CD4-positive, alpha-beta T cell (primary cell): ENCODE results near the gene KRTAP19-5. TPM values are rescaled to one million over a fixed set of nuclear protein-coding genes. Genes with fewer than 3 reads are reported as not detected.

ENCODE experiments used
- ATAC-seq: fragments of 200-7000 bp; cut with Tn5 transposase; one replicate; pipeline ENCODE4 v1.10.0; 2022; ENCODE audit warnings: mild to moderate bottlenecking; ENCODE audit not compliant: poor library complexity
- CTCF ChIA-PET: fragments of 350-600 bp; sonication (Branson Sonifier 250); formaldehyde crosslinking; loops from one replicate; lab custom pipeline; 2021; ENCODE audit warnings: antibody characterized with exemption, inconsistent platforms; lab: Charles Lee
- POLR2A ChIA-PET: fragments of 350-600 bp; sonication (Branson Sonifier 250); formaldehyde crosslinking; loops from one replicate; lab custom pipeline; 2021; ENCODE audit warnings: antibody characterized with exemption, inconsistent platforms; lab: Charles Lee
- DNase-seq, 14 experiments: peaks; one replicate each; pipeline ENCODE4 v3.0.0-alpha.2; 2013 to 2020; ENCODE audit warnings: mixed read lengths in 2 of 14
- H3K27ac ChIP-seq, 2 donors: one replicate each; pipeline versions ENCODE4 v1.5.1 to v1.7.0; 2013; ENCODE audit warnings: low read length in 2 of 2, low read depth in 1 of 2, mild to moderate bottlenecking in 1 of 2
- H3K27me3 ChIP-seq, 2 experiments: 1 replicate in 1 of 2; 2 replicates in 1 of 2; pipeline versions ENCODE4 v1.6.1 to v1.7.0; 2013; ENCODE audit warnings: low read length in 2 of 2, control low read depth in 1 of 2, mild to moderate bottlenecking in 1 of 2, moderate library complexity in 1 of 2; ENCODE audit not compliant: insufficient read depth in 2 of 2, control insufficient read depth in 1 of 2
- H3K36me3 ChIP-seq: one replicate; pipeline ENCODE4 v1.6.1; 2013; ENCODE audit warnings: low read length, control low read depth; ENCODE audit not compliant: insufficient read depth
- H3K4me1 ChIP-seq: one replicate; pipeline ENCODE4 v1.6.1; 2013; ENCODE audit warnings: low read length, control low read depth; ENCODE audit not compliant: insufficient read depth
- H3K4me3 ChIP-seq: one replicate; pipeline ENCODE4 v1.5.1; 2013; ENCODE audit warnings: mild to moderate bottlenecking, low read length, moderate library complexity
- H3K9me3 ChIP-seq, 2 experiments: 1 replicate in 1 of 2; 2 replicates in 1 of 2; pipeline versions ENCODE4 v1.6.1 to v1.7.0; 2013; ENCODE audit warnings: low read length in 2 of 2, mild to moderate bottlenecking in 2 of 2, control low read depth in 1 of 2, moderate library complexity in 1 of 2; ENCODE audit not compliant: control insufficient read depth in 1 of 2, insufficient read depth in 1 of 2
- H3K27ac Mint-ChIP-seq: one replicate; pipeline ENCODE4 v1.8.0; 2020; ENCODE audit warnings: mixed read lengths
- H3K27me3 Mint-ChIP-seq: one replicate; pipeline ENCODE4 v1.8.0; 2021; ENCODE audit warnings: mixed read lengths
- H3K36me3 Mint-ChIP-seq: one replicate; pipeline ENCODE4 v1.8.0; 2021; ENCODE audit warnings: low read depth, mixed read lengths
- H3K4me1 Mint-ChIP-seq: one replicate; pipeline ENCODE4 v1.8.0; 2021; ENCODE audit warnings: low read depth, mixed read lengths
- H3K4me3 Mint-ChIP-seq: one replicate; pipeline ENCODE4 v1.8.0; 2020; ENCODE audit warnings: mild to moderate bottlenecking, mixed read lengths
- H3K9me3 Mint-ChIP-seq: one replicate; pipeline ENCODE4 v1.8.0; 2020; ENCODE audit warnings: mixed read lengths
- intact Hi-C, 2 experiments: fragments of 100-400 bp; cut with DNase I in 1 of 2; cut with micrococcal nuclease in 1 of 2; formaldehyde crosslinking; loops; one replicate each; pipeline versions ENCODE4 v1.15.1 to v1.9.0; 2023 to 2025; cut with DNase I, micrococcal nuclease
- polyA plus RNA-seq, 2 donors: library from polyadenylated mRNA; unstranded; fragments of 120-200 nt; gene quantifications; one replicate each; pipeline ENCODE4 v1.2.1, GENCODE V29; 2013
- total RNA-seq, 174 experiments: library from RNA in 2 of 174; stranded (reverse) in 2 of 174; gene quantifications; one replicate each; pipeline ENCODE4 v1.2.3 and lab custom pipeline; 2021 to 2026
- TF ChIP-seq, protein P1 (sequence below): fragments of 200-600 bp; IDR thresholded peaks from one replicate; pipeline ENCODE4 v1.8.0; 2022; ENCODE audit warnings: antibody characterized with exemption, mild to moderate bottlenecking

KRTAP19-5 gene
- total RNA-seq: not detected
- not detected for polyA plus RNA-seq (2013, experiment 1 of 2)
- polyA plus RNA-seq (2013, experiment 2 of 2): not detected
- 0 to 0.07 (median 0) reads per million in 172 experiments for total RNA-seq (lab: John Stamatoyannopoulos, UW)

DNA sequence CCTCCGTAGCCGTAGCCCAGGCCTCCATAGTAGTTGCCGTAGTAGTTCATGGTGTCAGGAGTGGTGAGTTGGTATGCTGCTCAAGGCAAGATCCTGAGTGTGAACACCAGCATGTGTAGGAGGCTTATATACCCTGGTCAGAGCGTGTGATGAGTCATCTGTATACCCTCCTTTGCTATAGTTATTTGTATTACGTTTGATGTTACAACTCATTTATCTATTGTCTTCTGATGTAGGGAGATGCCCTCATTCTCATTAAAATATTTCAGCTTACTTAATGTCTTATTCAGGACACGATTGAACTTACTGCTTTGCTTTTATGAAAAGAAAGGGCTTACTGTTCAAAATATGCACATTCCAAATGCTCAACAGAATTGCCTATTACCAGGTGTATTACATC lies at the start of gene KRTAP19-5:
KRTAP19-5 (minus strand) TSS at position 101 of the 400 bp plus-strand sequence; CDS start at position 50, 51 bp downstream.
- Mint-ChIP-seq H3K9me3 (no peaks in the 10 kb centered on the region), H3K27me3 (peaks cover 5% of the 10 kb centered on the region)
- POLR2A ChIA-PET: no interaction called here

DNA sequence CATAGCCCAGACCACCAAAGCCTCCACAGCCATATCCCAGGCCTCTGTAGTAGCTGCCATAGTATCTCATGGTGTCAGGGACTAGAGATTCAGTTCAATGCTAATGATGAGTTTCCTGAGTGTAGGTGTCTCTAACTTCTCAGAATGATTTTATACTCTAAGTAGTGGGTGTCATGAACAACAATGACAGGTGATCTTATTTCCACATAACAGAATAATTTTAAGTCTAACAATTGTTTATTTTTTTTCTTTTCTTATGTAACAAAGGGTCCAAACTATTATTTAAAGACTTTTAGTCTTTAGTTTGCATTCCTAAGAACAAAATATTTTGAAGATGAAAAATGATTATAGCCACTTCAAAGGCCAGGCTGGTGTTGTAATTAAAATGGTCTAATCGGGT lies 39.8 kb upstream of the KRTAP19-5 start, which contains the start of gene KRTAP19-6:
KRTAP19-6 (minus strand) TSS at position 101 of the 400 bp plus-strand sequence; CDS start at position 70, 31 bp downstream.
- intact Hi-C loops: no loop called here
- no peaks in the 10 kb centered on the region for H3K9me3 Mint-ChIP-seq
- Histone ChIP-seq H3K27ac (no peak within 1 kb of the TSS), H3K27me3 (no peaks in the 10 kb centered on the region), H3K4me3 (no peak within 1 kb of the TSS), H3K4me1 (no peaks in the 10 kb centered on the region), H3K36me3 (no peaks in the 10 kb centered on the region), H3K9me3 (no peaks in the 10 kb centered on the region)
- H3K4me3 Mint-ChIP-seq: no peak within 1 kb of the TSS
- ChIA-PET POLR2A (no interaction called here), CTCF (no interaction called here)
- no peak within 1 kb of the TSS for H3K27ac Mint-ChIP-seq
- TF ChIP-seq, protein P1, sequence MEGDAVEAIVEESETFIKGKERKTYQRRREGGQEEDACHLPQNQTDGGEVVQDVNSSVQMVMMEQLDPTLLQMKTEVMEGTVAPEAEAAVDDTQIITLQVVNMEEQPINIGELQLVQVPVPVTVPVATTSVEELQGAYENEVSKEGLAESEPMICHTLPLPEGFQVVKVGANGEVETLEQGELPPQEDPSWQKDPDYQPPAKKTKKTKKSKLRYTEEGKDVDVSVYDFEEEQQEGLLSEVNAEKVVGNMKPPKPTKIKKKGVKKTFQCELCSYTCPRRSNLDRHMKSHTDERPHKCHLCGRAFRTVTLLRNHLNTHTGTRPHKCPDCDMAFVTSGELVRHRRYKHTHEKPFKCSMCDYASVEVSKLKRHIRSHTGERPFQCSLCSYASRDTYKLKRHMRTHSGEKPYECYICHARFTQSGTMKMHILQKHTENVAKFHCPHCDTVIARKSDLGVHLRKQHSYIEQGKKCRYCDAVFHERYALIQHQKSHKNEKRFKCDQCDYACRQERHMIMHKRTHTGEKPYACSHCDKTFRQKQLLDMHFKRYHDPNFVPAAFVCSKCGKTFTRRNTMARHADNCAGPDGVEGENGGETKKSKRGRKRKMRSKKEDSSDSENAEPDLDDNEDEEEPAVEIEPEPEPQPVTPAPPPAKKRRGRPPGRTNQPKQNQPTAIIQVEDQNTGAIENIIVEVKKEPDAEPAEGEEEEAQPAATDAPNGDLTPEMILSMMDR: no peak
- H3K4me1 Mint-ChIP-seq: no peaks in the 10 kb centered on the region
- no peaks in the 10 kb centered on the region for H3K36me3 Mint-ChIP-seq
- ATAC-seq (no peak), DNase-seq (no peak)
- H3K27me3 Mint-ChIP-seq: no peaks in the 10 kb centered on the region

More for the DNA sequence above, at the start of gene KRTAP19-5:
- CTCF ChIA-PET: no interaction called here
- Histone ChIP-seq H3K36me3 (no peaks in the 10 kb centered on the region), H3K9me3 (peaks cover 0 to 7% of the 10 kb centered on the region in 2 experiments), H3K27me3 (no peaks in the 10 kb centered on the region), H3K4me1 (no peaks in the 10 kb centered on the region), H3K27ac (no peak within 1 kb of the TSS), H3K4me3 (no peak within 1 kb of the TSS)
- H3K27ac Mint-ChIP-seq: no peak within 1 kb of the TSS
- H3K36me3 Mint-ChIP-seq: no peaks in the 10 kb centered on the region
- no peak within 1 kb of the TSS for H3K4me3 Mint-ChIP-seq
- no peak for DNase-seq
- no peaks in the 10 kb centered on the region for H3K4me1 Mint-ChIP-seq
- intact Hi-C loops: loop anchor here in 1 of 2 experiments (10.0 kb wide), 1 partner anchor 583 kb away; no protein-coding TSS in a partner anchor
- TF ChIP-seq, protein P1: no peak
- ATAC-seq: no peak

DNA sequence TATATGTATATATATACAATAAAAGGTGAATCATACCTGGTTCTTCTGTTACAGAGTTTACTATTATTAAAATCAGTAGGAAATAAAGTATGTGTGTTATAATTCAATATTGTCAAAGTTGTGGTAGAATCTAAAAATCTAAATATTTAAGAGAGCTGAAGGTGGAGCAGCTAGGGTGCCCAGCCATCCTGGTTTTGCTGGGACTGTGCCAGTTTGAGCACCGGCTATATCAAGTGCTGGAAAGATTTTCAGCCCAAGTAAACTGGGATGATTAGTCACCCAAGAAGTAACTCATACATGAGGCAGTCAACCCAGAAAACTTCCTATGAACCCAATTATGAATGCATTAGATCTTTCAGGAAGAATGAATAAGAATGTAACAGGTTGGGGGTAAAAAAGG lies 16.9 kb upstream of the KRTAP19-5 start:
- H3K27me3 Mint-ChIP-seq: no peaks in the 10 kb centered on the region
- H3K4me1 ChIP-seq: no peaks in the 10 kb centered on the region
- no peaks in the 10 kb centered on the region for H3K9me3 ChIP-seq
- intact Hi-C loops: no loop called here
- H3K4me3 ChIP-seq: no peak overlapping the region
- H3K36me3 ChIP-seq: no peaks in the 10 kb centered on the region
- ATAC-seq: no peak
- POLR2A ChIA-PET: no interaction called here
- no peak overlapping the region for H3K4me3 Mint-ChIP-seq
- TF ChIP-seq, protein P1: no peak
- H3K27ac Mint-ChIP-seq: no peak overlapping the region
- no peaks in the 10 kb centered on the region for H3K27me3 ChIP-seq
- no peak overlapping the region for H3K27ac ChIP-seq
- no peak for DNase-seq
- no peaks in the 10 kb centered on the region for H3K4me1 Mint-ChIP-seq
- CTCF ChIA-PET: no interaction called here
- no peaks in the 10 kb centered on the region for H3K36me3 Mint-ChIP-seq
- H3K9me3 Mint-ChIP-seq: no peaks in the 10 kb centered on the region
